Endodermal cell (in vitro differentiated cells): ENCODE measurements around the gene PTPRT. TPM values are rescaled to one million over a fixed set of nuclear protein-coding genes. Genes with fewer than 3 reads are reported as not detected.

Experiments used
- DNase-seq: peaks from one replicate; pipeline ENCODE4 v3.0.0-alpha.2; 2017
- H3K27ac ChIP-seq: 2 replicates; pipeline ENCODE4 v1.5.1; 2013; ENCODE audit warnings: mild to moderate bottlenecking, low read depth, low read length, moderate library complexity
- H3K27me3 ChIP-seq: 2 replicates; pipeline ENCODE4 v1.6.1; 2013; ENCODE audit warnings: mild to moderate bottlenecking, low read length, moderate library complexity; ENCODE audit not compliant: insufficient read depth, control insufficient read depth, poor library complexity, severe bottlenecking
- H3K36me3 ChIP-seq: 2 replicates; pipeline ENCODE4 v1.7.0; 2013; ENCODE audit warnings: mild to moderate bottlenecking, low read length, moderate library complexity; ENCODE audit not compliant: control insufficient read depth, insufficient read depth
- H3K4me1 ChIP-seq: one replicate; pipeline ENCODE4 v1.7.0; 2013; ENCODE audit warnings: low read length; ENCODE audit not compliant: control insufficient read depth, insufficient read depth
- H3K4me3 ChIP-seq: 2 replicates; pipeline ENCODE4 v1.5.1; 2013; ENCODE audit warnings: mild to moderate bottlenecking, low read length, moderate library complexity
- H3K9ac ChIP-seq: 2 replicates; pipeline ENCODE4 v1.6.1; 2013; ENCODE audit warnings: mild to moderate bottlenecking, low read length, moderate library complexity; ENCODE audit not compliant: poor library complexity, severe bottlenecking; ENCODE audit errors: extremely low read depth
- H3K9me3 ChIP-seq: 2 replicates; pipeline ENCODE4 v1.6.1; 2013; ENCODE audit warnings: mild to moderate bottlenecking, low read length, moderate library complexity; ENCODE audit not compliant: control insufficient read depth
- H3K27ac Mint-ChIP-seq: 2 replicates; pipeline ENCODE4 v1.8.0; 2020; ENCODE audit warnings: mixed read lengths
- H3K27me3 Mint-ChIP-seq: 2 replicates; pipeline ENCODE4 v1.8.0; 2021; ENCODE audit warnings: mild to moderate bottlenecking, mixed read lengths; ENCODE audit not compliant: insufficient read depth
- H3K36me3 Mint-ChIP-seq: 2 replicates; pipeline ENCODE4 v1.8.0; 2020; ENCODE audit warnings: low read depth, mixed read lengths
- H3K4me1 Mint-ChIP-seq: 2 replicates; pipeline ENCODE4 v1.8.0; 2020; ENCODE audit warnings: mixed read lengths
- H3K4me3 Mint-ChIP-seq: 2 replicates; pipeline ENCODE4 v1.8.0; 2020; ENCODE audit warnings: mild to moderate bottlenecking, moderate library complexity, mixed read lengths
- H3K9me3 Mint-ChIP-seq: 2 replicates; pipeline ENCODE4 v1.8.0; 2020; ENCODE audit warnings: mild to moderate bottlenecking, mixed read lengths
- WGBS, 2 experiments: methylation state at CpG; one replicate each; pipeline versions ENCODE4 v1.1.5 to v1.1.7; 2013; ENCODE audit warnings: missing lambda C conversion rate in 2 of 2, mixed read lengths in 1 of 2; ENCODE audit not compliant: insufficient coverage in 1 of 2, insufficient read length in 1 of 2; 5-methylcytosine and 5-hydroxymethylcytosine counted together
- total RNA-seq, 2 donors: library from RNA; stranded (reverse); fragmentation: NEBNext Ultra II Directional in 1 of 2; extraction: Animal tissue kit (Norgen Biotek cat#: 25700) in 1 of 2; gene quantifications; 2 replicates in 1 of 2; 3 replicates in 1 of 2; pipeline ENCODE4 v1.2.1, GENCODE V29; 2021
- TF ChIP-seq, protein P1 (sequence below): fragments of 200-600 bp; sonication (generic); conservative IDR thresholded peaks from 2 replicates; pipeline ENCODE4 v1.5.0; 2021; ENCODE audit warnings: antibody characterized with exemption, mild to moderate bottlenecking

Gene PTPRT
- total RNA-seq, 2 donors from 2014 or later, result 2.3 to 2.7 TPM

DNA sequence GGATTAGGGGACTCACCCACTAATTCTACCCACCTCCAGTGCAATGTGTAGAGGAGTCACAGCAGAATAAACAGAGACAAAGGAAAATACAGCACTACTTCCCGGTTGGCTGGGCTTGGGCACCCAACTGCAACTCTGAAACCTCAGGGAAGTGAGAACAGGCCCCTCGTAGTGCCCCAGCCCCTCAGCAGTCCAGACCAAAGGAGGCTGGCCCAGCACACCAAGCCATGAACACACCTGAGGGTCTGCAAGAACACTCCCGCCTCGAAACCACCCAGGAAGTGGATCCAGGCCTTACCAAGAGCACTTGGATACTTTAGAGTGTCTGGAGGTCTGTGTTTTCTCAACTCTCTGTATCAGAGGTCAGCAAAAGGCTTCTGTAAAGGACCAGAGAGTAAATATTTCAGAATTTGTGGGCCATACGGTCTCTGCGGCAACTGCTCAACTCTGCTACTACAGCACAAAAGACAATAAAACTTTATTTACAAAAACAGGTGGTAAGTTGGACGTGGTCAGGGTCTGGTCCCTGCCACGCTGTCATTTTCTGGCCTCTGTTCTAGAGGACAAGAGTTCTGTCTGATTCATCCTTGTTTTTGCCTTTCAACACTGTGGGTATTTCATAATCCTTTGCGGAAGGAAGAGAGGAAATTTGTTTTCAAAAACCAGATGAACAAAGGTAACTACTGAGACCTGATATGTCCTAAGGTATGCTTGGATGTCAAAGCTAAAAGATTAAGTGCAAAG is 154.6 kb downstream of the PTPRT start:
- Mint-ChIP-seq H3K36me3 (no peaks in the 10 kb centered on the region), H3K9me3 (no peaks in the 10 kb centered on the region), H3K27me3 (peaks cover 49% of the 10 kb centered on the region), H3K4me1 (peaks cover 11% of the 10 kb centered on the region), H3K27ac (no peak overlapping the region), H3K4me3 (no peak overlapping the region)
- whole genome bisulfite sequencing, 2 experiments, result 86 to 92% methylated on average over 4 to 9 of the region's 9 CpGs
- DNase-seq, result no peak
- Histone ChIP-seq H3K9me3 (no peaks in the 10 kb centered on the region), H3K4me3 (no peak overlapping the region), H3K36me3 (no peaks in the 10 kb centered on the region), H3K27me3 (peaks cover 28% of the 10 kb centered on the region), H3K9ac (no peak overlapping the region), H3K4me1 (no peaks in the 10 kb centered on the region), H3K27ac (no peak overlapping the region)
- TF ChIP-seq, protein P1, sequence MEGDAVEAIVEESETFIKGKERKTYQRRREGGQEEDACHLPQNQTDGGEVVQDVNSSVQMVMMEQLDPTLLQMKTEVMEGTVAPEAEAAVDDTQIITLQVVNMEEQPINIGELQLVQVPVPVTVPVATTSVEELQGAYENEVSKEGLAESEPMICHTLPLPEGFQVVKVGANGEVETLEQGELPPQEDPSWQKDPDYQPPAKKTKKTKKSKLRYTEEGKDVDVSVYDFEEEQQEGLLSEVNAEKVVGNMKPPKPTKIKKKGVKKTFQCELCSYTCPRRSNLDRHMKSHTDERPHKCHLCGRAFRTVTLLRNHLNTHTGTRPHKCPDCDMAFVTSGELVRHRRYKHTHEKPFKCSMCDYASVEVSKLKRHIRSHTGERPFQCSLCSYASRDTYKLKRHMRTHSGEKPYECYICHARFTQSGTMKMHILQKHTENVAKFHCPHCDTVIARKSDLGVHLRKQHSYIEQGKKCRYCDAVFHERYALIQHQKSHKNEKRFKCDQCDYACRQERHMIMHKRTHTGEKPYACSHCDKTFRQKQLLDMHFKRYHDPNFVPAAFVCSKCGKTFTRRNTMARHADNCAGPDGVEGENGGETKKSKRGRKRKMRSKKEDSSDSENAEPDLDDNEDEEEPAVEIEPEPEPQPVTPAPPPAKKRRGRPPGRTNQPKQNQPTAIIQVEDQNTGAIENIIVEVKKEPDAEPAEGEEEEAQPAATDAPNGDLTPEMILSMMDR, result no peak

DNA sequence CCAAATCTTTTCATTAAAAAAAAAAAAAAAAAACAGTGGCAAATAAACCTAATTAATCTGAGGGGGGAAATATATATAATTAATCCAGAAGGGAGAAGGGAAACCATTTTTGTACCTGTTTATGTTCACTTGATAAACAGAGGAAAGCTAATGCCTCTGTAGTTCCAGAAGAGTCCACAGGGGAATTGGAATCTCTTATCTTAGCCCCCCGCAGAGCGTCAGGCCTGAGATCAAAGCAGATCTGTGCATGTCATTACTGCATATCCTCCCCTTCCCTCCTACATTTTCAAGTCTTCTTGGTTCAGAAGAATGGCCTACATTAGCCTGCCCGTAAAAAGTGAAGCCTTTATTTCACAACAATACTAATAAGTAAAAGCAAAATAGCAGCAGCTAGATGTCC is 157.2 kb downstream of the PTPRT start:
- H3K27ac ChIP-seq, result no peak overlapping the region
- H3K9me3 ChIP-seq, result no peaks in the 10 kb centered on the region
- H3K4me3 ChIP-seq, result peak overlapping the region; percentile 1
- no peak overlapping the region for H3K27ac Mint-ChIP-seq
- no peak overlapping the region for H3K4me3 Mint-ChIP-seq
- no peaks in the 10 kb centered on the region for H3K4me1 ChIP-seq
- H3K9ac ChIP-seq, result no peak overlapping the region
- no peaks in the 10 kb centered on the region for H3K36me3 Mint-ChIP-seq
- peak; percentile 75 for DNase-seq
- H3K27me3 ChIP-seq, result peaks cover 17% of the 10 kb centered on the region
- WGBS, 2 experiments, result 57% methylated on average over 3 of the region's 3 CpGs
- peaks cover 64% of the 10 kb centered on the region for H3K27me3 Mint-ChIP-seq
- peaks cover 19% of the 10 kb centered on the region for H3K4me1 Mint-ChIP-seq
- TF ChIP-seq, protein P1, result peak; percentile 72
- H3K9me3 Mint-ChIP-seq, result no peaks in the 10 kb centered on the region
- H3K36me3 ChIP-seq, result no peaks in the 10 kb centered on the region

DNA sequence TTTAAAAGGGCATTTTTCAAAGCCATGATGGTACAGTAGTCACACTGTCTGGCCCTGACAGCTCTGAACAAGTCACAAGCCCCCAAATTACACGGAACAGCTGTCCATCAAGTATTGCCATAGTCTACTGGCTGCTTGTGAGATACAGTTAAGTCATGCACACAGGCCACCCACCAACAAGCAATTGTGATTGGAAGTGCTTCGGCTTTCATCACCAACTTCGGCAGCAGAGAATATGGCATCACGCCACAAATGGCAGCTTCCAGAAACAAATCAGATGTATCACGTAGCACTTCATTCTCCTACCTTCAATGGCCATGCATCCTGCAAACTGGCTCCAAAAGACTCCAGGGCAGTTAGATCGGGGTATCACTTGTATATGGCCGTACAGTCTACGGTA is 160.5 kb downstream of the PTPRT start:
- Histone ChIP-seq H3K9me3 (no peaks in the 10 kb centered on the region), H3K9ac (no peak overlapping the region), H3K4me1 (no peaks in the 10 kb centered on the region), H3K27ac (no peak overlapping the region), H3K36me3 (no peaks in the 10 kb centered on the region), H3K4me3 (no peak overlapping the region), H3K27me3 (peaks cover 15% of the 10 kb centered on the region)
- WGBS, 2 experiments, result 96 to 97% methylated on average over 7 to 8 of the region's 8 CpGs
- Mint-ChIP-seq H3K4me1 (peaks cover 19% of the 10 kb centered on the region), H3K36me3 (no peaks in the 10 kb centered on the region), H3K27ac (no peak overlapping the region), H3K27me3 (peaks cover 66% of the 10 kb centered on the region), H3K4me3 (no peak overlapping the region), H3K9me3 (no peaks in the 10 kb centered on the region)
- TF ChIP-seq, protein P1, result no peak
- no peak for DNase-seq
